ENCODE results near the gene VSX2. TPM values are rescaled to one million over a fixed set of nuclear protein-coding genes. Genes with fewer than 3 reads are reported as not detected.
A peak's percentile ranks its signal among the peaks of the same experiment; 100 is the strongest.

The VSX2 gene
- total and polyA plus RNA-seq, 7 donors = 0.04 TPM; not detected in 6

GRCh38 chr14:74213907-74214803 lies 25.1 kb upstream of the VSX2 start:
- intact Hi-C loops (cut with DNase I) = no loop called here
- TF ChIP-seq POLR2A (IDR thresholded peaks at IDR 0.05) = no peak
- no peak for TF ChIP-seq EP300 (IDR thresholded peaks at IDR 0.05)
- no peak for TF ChIP-seq POLR2AphosphoS5 (IDR thresholded peaks at IDR 0.05)
- no peak for TF ChIP-seq CTCF (IDR thresholded peaks at IDR 0.05)
- H3K36me3 ChIP-seq = no peaks in the 10 kb centered on the region
- no peak overlapping the region for H3K4me3 ChIP-seq
- H3K27ac ChIP-seq = no peak overlapping the region
- 79 to 87% methylated on average over 21 of the region's 21 CpGs for WGBS, 2 donors
- DNase-seq = no peak
- H3K9me3 ChIP-seq = no peaks in the 10 kb centered on the region
- H3K4me1 ChIP-seq = peaks cover 0 to 11% (median 7%) of the 10 kb centered on the region in 4 donors
- H3K27me3 ChIP-seq = peaks cover 7 to 34% (median 10%) of the 10 kb centered on the region in 3 donors

GRCh38 chr14:74216671-74217070 lies 22.6 kb upstream of the VSX2 start:
- no peak for TF ChIP-seq POLR2AphosphoS5 (IDR thresholded peaks at IDR 0.05)
- Histone ChIP-seq H3K36me3 (no peaks in the 10 kb centered on the region), H3K4me3 (no peak overlapping the region), H3K4me1 (peaks cover 0 to 11% (median 7%) of the 10 kb centered on the region in 4 donors), H3K27me3 (peaks cover 13 to 40% (median 16%) of the 10 kb centered on the region in 3 donors), H3K9me3 (no peaks in the 10 kb centered on the region), H3K27ac (no peak overlapping the region)
- 88 to 92% methylated on average over 11 of the region's 11 CpGs for WGBS, 2 donors
- DNase-seq = no peak
- intact Hi-C loops (cut with DNase I) = loop anchor here (5.0 kb wide), 1 partner anchor 36 kb away; no protein-coding TSS in a partner anchor

- TF ChIP-seq POLR2A (IDR thresholded peaks at IDR 0.05) (no peak), POLR2AphosphoS5 (IDR thresholded peaks at IDR 0.05) (no peak), CTCF (IDR thresholded peaks at IDR 0.05) (peak; percentile 42 to 93 (median 66)), EP300 (IDR thresholded peaks at IDR 0.05) (no peak)
- Histone ChIP-seq H3K9me3 (no peaks in the 10 kb centered on the region), H3K4me1 (peaks cover 0 to 11% (median 7%) of the 10 kb centered on the region in 4 donors), H3K36me3 (no peaks in the 10 kb centered on the region), H3K27me3 (peaks cover 13 to 47% (median 16%) of the 10 kb centered on the region in 3 donors), H3K4me3 (peak overlapping the region in 2 of 4 donors; percentile 21 to 24), H3K27ac (no peak overlapping the region)
- DNase-seq = peak; percentile 73
- WGBS, 2 donors = 11 to 14% methylated on average over 40 of the region's 40 CpGs
- intact Hi-C loops (cut with DNase I) = loop anchor here (5.0 kb wide), 1 partner anchor 34 kb away; no protein-coding TSS in a partner anchor
Observed at GRCh38 chr14:74217672-74218448, 21.4 kb upstream of the VSX2 start.

GRCh38 chr14:74218462-74218861 lies 20.8 kb upstream of the VSX2 start:
- intact Hi-C loops (cut with DNase I) = loop anchor here (5.0 kb wide), 1 partner anchor 34 kb away; no protein-coding TSS in a partner anchor

More at GRCh38 chr14:74218462-74218861, 20.8 kb upstream of the VSX2 start:
- Histone ChIP-seq H3K4me3 (no peak overlapping the region), H3K4me1 (peaks cover 0 to 11% (median 7%) of the 10 kb centered on the region in 4 donors), H3K27me3 (peaks cover 13 to 48% (median 16%) of the 10 kb centered on the region in 3 donors), H3K27ac (no peak overlapping the region), H3K9me3 (no peaks in the 10 kb centered on the region), H3K36me3 (no peaks in the 10 kb centered on the region)
- no peak for DNase-seq
- TF ChIP-seq CTCF (IDR thresholded peaks at IDR 0.05) (no peak), EP300 (IDR thresholded peaks at IDR 0.05) (no peak), POLR2A (IDR thresholded peaks at IDR 0.05) (no peak), POLR2AphosphoS5 (IDR thresholded peaks at IDR 0.05) (no peak)
- WGBS, 2 donors = 58 to 74% methylated on average over 4 of the region's 4 CpGs

Data from sigmoid colon (tissue), 7 donors.